Activated CD8-positive, alpha-beta memory T cell treated with anti-CD3 and anti-CD28 coated beads, Interleukin-2, amount 50 U/mL, for 1 hour (primary cell): Measurements from ENCODE around the gene PPP6R3.
"Not testable (repeated sequence)": the region's sequence is repeated elsewhere in the genome, so short reads cannot be mapped to it uniquely, and the experiment has no call there.

Experiments used
- DNase-seq: peaks from one replicate; pipeline ENCODE4 v3.0.0-alpha.2; 2020; ENCODE audit errors: extremely low read depth

PPP6R3 gene

GRCh38 chr11:68434159-68434558 is 26.4 kb upstream of the PPP6R3 start:
- DNase-seq, result not testable (repeated sequence)

GRCh38 chr11:68436162-68436888 is 24.2 kb upstream of the PPP6R3 start:
- no peak for DNase-seq

- DNase-seq, result no peak
Measured at GRCh38 chr11:68436985-68437926, 23.3 kb upstream of the PPP6R3 start.

- DNase-seq, result no peak
Measured at GRCh38 chr11:68437927-68438657, 22.5 kb upstream of the PPP6R3 start.

GRCh38 chr11:68438658-68439259 is 21.8 kb upstream of the PPP6R3 start:
- DNase-seq, result no peak

GRCh38 chr11:68439355-68440065 is 21.0 kb upstream of the PPP6R3 start:
- DNase-seq, result no peak

- DNase-seq, result no peak
Measured at GRCh38 chr11:68440224-68440623, 20.3 kb upstream of the PPP6R3 start.

- no peak for DNase-seq
Measured at GRCh38 chr11:68441466-68442230, 18.9 kb upstream of the PPP6R3 start.

GRCh38 chr11:68442433-68442832 is 18.1 kb upstream of the PPP6R3 start:
- no peak for DNase-seq

GRCh38 chr11:68444566-68444965 is 16.0 kb upstream of the PPP6R3 start:
- no peak for DNase-seq

- DNase-seq, result no peak
Measured at GRCh38 chr11:68445531-68446035, 15.0 kb upstream of the PPP6R3 start.

GRCh38 chr11:68446046-68446725 is 14.4 kb upstream of the PPP6R3 start:
- no peak for DNase-seq

GRCh38 chr11:68447015-68447801 is 13.3 kb upstream of the PPP6R3 start:
- peak; percentile 38 for DNase-seq

GRCh38 chr11:68447914-68448313 is 12.6 kb upstream of the PPP6R3 start:
- not testable (repeated sequence) for DNase-seq

GRCh38 chr11:68448604-68449011 is 11.9 kb upstream of the PPP6R3 start:
- no peak for DNase-seq

- no peak for DNase-seq
Measured at GRCh38 chr11:68449951-68450350, 10.6 kb upstream of the PPP6R3 start.

- no peak for DNase-seq
Measured at GRCh38 chr11:68450711-68451110, 9.8 kb upstream of the PPP6R3 start.

GRCh38 chr11:68454767-68455166 is 5.8 kb upstream of the PPP6R3 start:
- no peak for DNase-seq

GRCh38 chr11:68455485-68455884 is 5.1 kb upstream of the PPP6R3 start:
- no peak for DNase-seq
